HPDE6-E6E7 (cell line): ENCODE measurements around the gene CTSZ.
"Not testable (repeated sequence)": the region's sequence is repeated elsewhere in the genome, so short reads cannot be mapped to it uniquely, and the experiment has no call there.

Experiments used
- DNase-seq: peaks from one replicate; pipeline ENCODE4 v3.0.0; 2011; ENCODE audit warnings: missing footprints; ENCODE audit errors: extremely low spot score

CTSZ gene

DNA sequence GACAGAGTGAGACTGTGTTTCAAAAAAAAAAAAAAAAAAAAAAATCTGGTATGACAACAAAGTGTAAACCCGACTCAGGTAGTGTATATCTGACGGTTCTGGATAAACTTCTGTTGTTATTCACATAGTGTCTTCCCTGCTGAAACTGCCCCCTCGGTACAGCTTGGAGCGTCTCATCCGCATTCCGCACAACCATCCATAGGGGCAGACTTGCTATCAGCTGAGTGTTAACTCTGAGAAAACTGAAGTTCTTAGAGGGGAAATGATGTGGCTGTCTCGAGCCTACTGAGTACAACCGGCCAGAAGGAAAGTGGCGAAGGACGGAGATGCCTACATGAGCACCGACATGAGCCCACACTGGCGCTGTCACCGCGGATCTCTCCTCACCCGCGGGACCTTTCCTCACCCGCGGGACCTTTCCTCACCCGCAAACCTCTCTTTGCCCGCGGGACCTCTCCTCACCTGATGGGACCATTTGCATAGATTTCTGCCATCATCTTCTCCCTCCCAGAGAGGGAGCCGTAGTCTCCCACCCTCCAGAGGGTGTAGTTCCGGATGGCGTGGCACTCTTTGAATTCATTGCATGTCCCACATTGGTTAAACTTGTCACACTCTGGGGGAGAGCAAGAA is 9.8 kb downstream of the CTSZ start:
- no peak for DNase-seq

DNA sequence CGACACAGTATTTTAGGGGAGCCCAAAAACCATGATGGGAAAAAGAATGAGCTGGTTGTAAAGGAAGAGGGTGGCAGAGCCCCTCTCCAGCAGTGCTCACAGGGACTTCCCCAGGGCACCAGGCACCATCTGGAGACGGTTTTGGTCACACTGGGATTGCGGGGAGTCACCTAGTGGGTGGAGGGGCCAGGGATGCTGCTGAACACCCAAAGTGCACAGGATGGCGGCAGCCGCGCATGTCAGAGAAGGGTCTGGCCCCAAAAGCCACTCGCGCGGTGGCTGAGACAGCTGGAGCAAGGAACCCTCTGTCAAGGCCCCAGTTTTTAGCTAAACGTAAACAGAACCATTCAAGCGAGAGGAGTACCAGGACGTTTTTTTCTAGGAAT is 10.8 kb downstream of the CTSZ start:
- no peak for DNase-seq

GRCh38 chr20:58995461-58996225 is 11.4 kb downstream of the CTSZ start:
- DNase-seq = no peak

DNA sequence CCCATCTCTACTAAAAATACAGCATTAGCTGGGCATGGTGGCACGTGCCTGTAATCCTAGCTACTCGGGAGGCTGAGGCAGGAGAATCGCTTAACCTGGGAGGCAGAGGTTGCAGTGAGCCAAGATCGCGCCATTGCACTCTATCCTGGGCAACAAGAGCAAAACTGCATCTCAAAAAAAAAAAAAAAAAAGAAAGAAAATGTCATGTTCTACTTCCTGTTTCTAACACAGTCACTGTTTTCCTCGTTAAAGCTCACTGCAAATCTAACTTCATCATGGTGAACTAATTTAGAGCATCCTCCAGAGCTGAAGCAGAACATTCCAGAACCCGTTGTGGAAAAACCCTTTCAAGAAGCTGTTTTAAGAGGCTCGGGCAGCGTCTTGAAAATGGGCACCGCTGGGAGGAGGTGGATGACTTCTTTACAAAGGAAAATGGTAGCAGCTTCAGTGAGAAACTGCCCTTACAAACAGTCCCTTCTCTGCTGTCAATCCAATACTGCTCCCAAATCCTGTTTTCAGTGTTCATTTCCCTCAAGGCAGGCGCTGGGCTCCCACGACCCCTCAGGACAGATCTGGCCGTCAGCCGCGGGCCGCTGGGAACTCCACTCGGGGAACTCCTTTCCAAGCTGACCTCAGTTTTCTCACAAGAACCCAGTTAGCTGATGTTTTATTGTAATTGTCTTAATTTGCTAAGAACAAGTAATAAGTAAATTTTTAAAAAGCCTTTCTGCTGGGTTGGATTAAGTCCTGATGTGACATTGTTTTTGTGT is 12.5 kb downstream of the CTSZ start:
- no peak for DNase-seq

- DNase-seq = no peak
These were observed 13.5 kb downstream of the CTSZ start for GRCh38 chr20:58993332-58994248.

DNA sequence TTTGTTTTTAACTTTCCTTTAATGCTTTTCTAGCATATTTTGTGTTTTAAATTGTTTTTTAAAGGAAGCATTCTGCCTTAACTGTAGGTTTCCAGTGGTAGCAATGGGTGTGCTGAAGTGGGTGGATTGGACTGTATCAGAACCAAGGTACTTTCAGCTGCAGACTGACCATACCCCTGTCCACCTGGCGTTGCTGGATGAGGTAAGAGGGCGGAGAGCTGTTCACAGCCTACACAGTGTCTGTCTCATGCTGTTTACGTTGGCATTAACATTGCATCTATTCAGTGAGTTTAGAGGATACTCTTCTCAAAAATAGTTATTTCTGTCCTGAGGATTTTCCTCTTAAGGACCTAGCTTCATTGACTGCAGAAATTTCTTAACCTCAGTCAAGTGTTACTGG is 14.1 kb downstream of the CTSZ start:
- no peak for DNase-seq

DNA sequence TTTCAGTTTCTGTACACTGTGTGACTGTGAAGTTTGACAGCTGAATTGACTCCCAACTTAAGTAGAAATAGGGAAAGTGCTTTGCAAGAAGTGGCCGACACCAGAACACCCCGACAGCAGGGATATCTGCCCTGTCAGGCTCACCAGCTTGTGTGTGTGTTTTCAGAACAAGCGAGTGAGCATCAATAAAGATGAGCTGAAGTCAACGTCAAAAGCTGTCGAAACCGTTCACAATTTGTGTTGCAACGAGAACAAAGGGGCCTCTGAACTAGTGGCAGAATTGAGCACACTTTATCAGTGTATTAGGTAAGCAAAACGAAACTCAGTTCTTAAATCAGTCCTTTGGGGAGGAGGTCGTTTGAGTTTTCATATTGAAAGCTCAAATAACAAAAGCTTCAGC is 15.3 kb downstream of the CTSZ start:
- DNase-seq = no peak

- DNase-seq = no peak
These were observed 16.2 kb downstream of the CTSZ start for GRCh38 chr20:58990651-58991445.

DNA sequence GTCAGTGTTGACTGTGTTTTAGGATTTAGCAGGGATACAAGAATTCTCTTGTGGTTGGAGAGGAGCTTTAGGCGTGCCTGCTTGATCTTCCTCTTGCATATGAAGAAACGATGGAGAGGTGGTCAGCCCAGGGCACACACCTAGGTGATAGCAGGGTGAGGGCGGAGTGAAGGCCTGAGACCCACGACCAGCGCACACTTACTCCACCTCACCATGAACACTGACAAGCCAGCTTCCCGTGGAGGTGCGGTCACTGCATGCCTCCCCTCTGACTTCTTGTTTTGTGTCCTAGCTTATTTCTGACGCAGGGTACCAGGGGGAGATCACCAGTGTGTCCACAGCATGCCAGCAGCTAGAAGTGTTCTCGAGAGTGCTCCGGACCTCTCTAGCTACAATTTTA is 17.9 kb downstream of the CTSZ start:
- DNase-seq = no peak

DNA sequence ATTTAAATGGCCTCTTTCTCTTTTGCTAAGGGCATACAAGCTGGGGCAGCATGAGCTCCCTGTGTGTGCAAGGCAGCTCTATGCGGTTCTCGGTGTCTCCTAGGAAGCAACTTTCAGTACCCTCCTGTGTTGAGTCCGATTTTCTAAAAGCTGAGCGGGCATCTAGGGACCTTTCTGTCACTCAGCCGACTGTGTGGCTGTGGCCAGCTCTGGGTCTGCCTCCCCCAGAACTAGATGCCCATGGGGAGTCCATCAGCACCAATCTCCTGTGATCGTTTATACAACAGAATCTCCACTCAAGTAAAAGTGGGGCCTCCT is 18.5 kb downstream of the CTSZ start:
- DNase-seq = no peak

DNA sequence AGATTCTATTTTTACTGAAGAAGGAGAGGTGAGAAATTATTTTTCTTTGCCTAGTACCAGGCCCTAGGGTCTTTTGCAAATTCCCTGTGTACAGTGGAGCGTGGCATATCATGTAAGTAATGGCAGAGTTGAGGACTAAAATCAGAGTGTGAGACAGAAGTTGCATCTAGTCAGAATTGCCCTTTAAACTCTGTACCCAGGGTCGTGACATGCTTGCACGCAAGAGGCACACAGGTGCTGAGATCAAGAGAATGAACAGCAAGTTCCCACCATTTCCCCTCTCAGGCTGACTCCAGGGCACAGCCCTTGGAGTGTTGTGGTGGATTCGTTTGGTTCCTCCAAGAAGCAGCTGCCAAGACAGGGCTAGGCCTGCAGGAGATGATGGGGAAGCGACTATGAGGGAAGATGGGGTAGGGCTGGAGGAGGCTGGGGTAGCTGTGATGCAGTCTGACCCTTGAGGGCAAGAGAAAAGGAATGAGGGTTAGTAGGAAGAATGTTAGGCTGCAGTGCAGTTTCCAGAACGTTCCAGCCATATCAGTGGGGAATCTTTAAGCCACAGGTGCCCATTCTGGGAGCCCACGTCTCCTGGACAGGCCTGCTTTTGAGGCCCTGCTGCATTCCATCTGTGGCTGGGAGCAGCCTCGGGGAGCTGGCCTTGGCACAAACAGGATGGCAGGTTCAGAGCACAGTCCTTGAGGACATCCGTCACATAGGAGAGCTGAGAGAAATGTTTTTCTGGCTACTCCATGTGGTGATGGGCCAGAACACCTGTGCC is 19.1 kb downstream of the CTSZ start:
- DNase-seq = no peak

GRCh38 chr20:58986968-58987517 is 20.0 kb downstream of the CTSZ start:
- no peak for DNase-seq

- no peak for DNase-seq
These were observed 20.6 kb downstream of the CTSZ start for GRCh38 chr20:58986286-58986967.

DNA sequence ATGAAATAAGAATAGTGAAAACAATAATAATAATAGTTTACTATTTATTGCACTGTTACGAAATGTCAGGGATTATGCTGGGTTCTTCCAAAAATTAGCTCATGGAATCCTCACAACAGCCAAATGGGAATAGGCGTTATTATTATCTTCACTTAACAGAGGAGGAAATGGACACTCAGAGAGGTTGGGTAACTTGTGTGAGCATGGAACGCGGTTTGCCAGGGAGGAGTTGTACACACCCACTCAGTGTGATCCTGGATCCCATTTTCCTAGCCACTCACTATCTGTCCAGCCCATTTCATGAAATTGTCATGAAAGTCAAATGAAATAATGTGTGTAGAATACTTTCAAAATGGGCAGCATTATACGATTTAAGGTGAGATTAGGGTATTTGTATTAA is 21.4 kb downstream of the CTSZ start:
- no peak for DNase-seq

DNA sequence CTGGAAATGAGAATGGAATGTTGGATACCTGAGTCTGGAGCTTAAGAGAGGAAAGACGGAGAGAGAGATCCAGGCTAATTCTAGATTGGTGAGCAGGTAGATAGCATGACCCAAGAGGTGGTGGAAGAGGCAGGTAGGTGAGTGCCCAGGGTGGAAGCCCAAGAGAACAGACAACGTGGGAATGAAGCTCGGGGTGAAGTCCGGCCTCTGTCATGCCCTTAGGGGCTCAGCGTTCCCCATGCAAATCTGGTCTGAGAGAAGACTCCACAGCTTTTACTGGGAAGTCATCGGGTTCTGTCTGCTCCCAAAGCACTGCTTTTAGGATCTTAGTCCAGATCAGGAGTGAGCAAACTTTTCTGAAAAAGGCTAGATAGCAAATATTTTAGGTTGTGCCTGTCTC is 22.4 kb downstream of the CTSZ start:
- DNase-seq = no peak

DNA sequence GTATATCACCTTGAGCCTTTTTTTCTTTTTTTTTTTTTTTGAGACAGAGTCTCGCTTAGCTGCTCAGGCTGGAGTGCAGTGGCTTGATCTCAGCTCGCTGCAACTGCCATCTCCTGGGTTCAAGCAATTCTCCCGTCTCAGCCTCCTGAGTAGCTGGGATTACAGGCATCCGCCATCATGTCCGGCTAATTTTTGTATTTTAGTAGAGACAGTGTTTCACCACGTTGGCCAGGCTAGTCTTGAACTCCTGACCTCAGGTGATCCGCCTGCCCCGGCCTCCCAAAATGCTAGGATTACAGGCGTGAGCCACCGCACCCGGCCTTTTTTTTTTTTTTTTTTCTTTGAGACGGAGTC is 24.0 kb downstream of the CTSZ start:
- not testable (repeated sequence) for DNase-seq

GRCh38 chr20:58982406-58983114 is 24.5 kb downstream of the CTSZ start:
- DNase-seq = no peak

- peak; percentile 55 for DNase-seq
These were observed 25.3 kb downstream of the CTSZ start for GRCh38 chr20:58981628-58982364.
